HG03108 (cell line): ENCODE results near the gene PLIN3.
"Not testable (repeated sequence)": the region's sequence is repeated elsewhere in the genome, so short reads cannot be mapped to it uniquely, and the experiment has no call there.

Experiments
- ATAC-seq: cut with Tn5 transposase; IDR thresholded peaks from one replicate; pipeline ENCODE4 v1.9.1; 2021; ENCODE audit warnings: moderate library complexity; ENCODE audit not compliant: unreplicated experiment

PLIN3 gene

GRCh38 chr19:4847190-4847973 is 20.1 kb downstream of the PLIN3 start:
- no peak for ATAC-seq

- not testable (repeated sequence) for ATAC-seq
These were observed 21.5 kb downstream of the PLIN3 start for GRCh38 chr19:4845975-4846374.

- ATAC-seq = no peak
These were observed 22.9 kb downstream of the PLIN3 start for GRCh38 chr19:4844348-4845179.

- ATAC-seq = no peak
These were observed 23.9 kb downstream of the PLIN3 start for GRCh38 chr19:4843647-4843965.

GRCh38 chr19:4839192-4839591 is 28.3 kb downstream of the PLIN3 start:
- ATAC-seq = no peak

- no peak for ATAC-seq
These were observed 34.7 kb downstream of the PLIN3 start for GRCh38 chr19:4832776-4833175.

GRCh38 chr19:4831979-4832340 is 35.5 kb downstream of the PLIN3 start:
- not testable (repeated sequence) for ATAC-seq

- ATAC-seq = peak; percentile 76
These were observed 36.0 kb downstream of the PLIN3 start, which contains the start of gene TICAM1 for GRCh38 chr19:4831304-4831978. Gene TICAM1, minus strand, starts transcription at chr19:4831712. Its CDS starts 13,335 bp downstream, at chr19:4818377.

GRCh38 chr19:4830768-4831265 is 36.6 kb downstream of the PLIN3 start:
- no peak for ATAC-seq

- no peak for ATAC-seq
These were observed 37.1 kb downstream of the PLIN3 start for GRCh38 chr19:4830332-4830731.

GRCh38 chr19:4829001-4829712 is 38.3 kb downstream of the PLIN3 start:
- no peak for ATAC-seq

GRCh38 chr19:4823577-4823976 is 43.9 kb downstream of the PLIN3 start:
- no peak for ATAC-seq

- ATAC-seq = not testable (repeated sequence)
These were observed 45.1 kb downstream of the PLIN3 start for GRCh38 chr19:4822354-4822753.

- ATAC-seq = no peak
These were observed 46.2 kb downstream of the PLIN3 start for GRCh38 chr19:4821265-4821664.

- no peak for ATAC-seq
These were observed 49.8 kb downstream of the PLIN3 start for GRCh38 chr19:4817467-4818277.

- no peak for ATAC-seq
These were observed 50.6 kb downstream of the PLIN3 start for GRCh38 chr19:4816950-4817278.

- ATAC-seq = no peak
These were observed 51.1 kb downstream of the PLIN3 start for GRCh38 chr19:4816202-4816949.

GRCh38 chr19:4815426-4816201 is 51.9 kb downstream of the PLIN3 start:
- ATAC-seq = no peak
